HG02870 (cell line): ENCODE measurements around the gene ATAD3C.
"Not testable (repeated sequence)": the region's sequence is repeated elsewhere in the genome, so short reads cannot be mapped to it uniquely, and the experiment has no call there.

ENCODE experiments used
- ATAC-seq: cut with Tn5 transposase; IDR thresholded peaks from one replicate; pipeline ENCODE4 v1.9.1; 2021; ENCODE audit warnings: mild to moderate bottlenecking, moderate library complexity; ENCODE audit not compliant: unreplicated experiment

The ATAD3C gene

DNA sequence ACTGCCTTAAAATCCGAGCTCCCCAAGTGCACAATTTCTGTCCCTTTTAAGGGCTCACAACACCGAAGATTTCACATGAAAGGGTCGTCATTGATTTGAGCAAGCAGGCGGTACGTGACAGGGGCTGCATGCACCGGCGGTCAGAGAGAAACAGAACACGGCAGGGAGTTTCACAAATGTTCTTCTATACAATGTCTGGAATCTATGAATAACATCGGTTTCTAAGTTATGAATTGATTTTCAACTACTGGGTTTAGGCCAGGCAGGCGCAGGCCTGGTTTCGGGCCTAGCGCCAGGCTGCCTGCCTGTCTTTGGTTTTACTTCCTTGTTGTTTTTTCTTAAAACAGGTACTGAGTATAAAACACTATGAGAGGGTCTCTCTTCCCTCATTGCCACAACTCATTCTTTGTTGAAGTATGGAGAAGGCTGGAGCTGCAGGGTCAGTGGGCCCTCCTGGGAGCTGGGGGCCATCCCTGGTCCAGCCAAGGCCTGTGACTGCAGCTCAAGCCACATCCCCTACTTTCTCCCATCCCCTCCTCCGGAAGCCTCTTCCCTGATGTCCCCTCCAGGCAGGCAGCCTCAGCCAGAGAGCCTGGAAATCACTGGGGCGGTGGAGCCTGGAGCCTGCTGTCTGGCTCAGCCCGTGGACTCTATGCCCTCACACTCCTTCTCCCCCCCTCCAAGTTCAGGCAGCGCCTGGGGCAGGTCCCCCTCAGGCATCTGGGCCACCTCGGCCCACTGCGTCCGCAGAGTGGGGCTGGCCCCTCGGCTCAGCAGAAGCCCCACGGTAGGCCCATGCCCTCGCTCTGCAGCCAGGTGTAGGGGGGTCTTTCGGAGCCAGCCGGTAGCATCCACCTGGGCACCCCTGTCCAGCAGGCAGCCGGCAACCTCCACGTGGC, 30.8 kb upstream of the ATAD3C start:
- no peak for ATAC-seq

- no peak for ATAC-seq
These were observed 30.1 kb upstream of the ATAD3C start for GRCh38 chr1:1419363-1419812.

DNA sequence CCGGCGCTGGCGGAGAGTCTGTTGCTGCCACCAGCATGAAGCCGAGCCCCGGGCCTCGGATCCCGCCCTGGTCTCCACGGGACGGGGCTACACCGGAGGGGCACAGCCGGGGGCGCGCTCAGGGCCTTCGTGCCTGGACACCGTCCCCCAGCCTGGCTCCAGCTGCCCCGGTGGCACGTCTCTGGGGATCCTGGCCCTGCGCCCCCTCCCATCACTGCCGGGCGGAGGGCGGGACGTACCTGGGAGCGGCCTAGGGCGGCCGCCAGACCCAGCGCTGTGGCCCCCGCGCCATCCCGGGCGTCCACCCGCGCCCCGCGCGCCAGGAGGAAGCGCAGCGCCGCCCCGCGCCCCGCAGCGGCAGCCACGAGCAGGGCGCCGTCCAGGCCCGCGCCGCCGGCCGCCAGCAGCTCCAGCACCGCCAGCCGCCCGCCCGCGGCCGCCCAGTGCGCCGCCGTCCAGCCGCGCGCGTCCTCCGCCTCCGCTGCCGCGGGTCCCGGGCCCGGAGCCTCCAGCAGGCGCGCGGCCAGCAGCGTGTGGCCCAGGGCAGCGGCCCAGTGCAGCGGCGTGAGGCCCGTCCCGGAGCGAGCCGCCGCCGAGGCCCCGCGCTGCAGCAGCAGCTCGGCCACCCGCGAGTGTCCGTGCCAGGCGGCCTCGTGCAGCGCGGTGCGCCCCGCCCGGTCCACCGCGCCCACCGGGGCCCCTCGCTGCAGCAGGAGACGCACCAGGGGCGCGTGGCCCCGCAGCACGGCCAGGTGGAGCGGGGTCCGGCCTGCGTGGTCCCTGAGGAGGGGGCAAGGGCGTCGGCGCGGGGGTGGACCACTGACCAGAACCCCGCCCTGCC, 29.5 kb upstream of the ATAD3C start:
- ATAC-seq, result no peak

GRCh38 chr1:1420654-1421141, 28.8 kb upstream of the ATAD3C start:
- no peak for ATAC-seq

GRCh38 chr1:1421147-1421906, 28.2 kb upstream of the ATAD3C start, which contains the start of gene ANKRD65:
Gene ANKRD65, minus strand, starts transcription at chr1:1421276. Its CDS starts 271 bp downstream, at chr1:1421005.
- no peak for ATAC-seq

DNA sequence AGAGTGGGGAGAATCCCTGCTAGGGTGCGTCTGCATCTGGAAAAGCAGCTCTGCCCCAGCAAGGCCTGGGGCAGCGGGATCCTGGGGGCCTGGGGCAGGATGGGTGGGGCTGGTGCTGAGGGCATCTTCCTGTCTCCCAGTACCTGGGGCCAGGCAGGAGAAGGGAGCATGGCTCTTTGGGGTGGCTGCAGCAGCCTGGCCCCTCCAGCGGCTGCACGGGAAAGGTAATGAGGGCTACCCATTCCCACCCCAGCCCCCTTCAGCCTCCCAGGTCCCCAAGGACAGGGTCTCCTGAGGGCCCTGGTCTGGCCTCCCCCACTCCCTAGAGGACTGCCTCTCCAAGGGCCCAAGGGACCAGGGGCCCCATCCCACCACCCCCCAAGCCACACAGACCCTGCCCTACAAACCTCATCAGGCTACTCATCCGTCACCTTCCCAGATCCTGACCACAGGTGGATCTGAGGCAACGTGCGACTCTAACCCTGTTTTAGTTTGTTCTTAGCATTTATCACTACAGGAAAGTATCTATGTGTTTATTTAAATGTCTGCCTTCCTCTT, 27.5 kb upstream of the ATAD3C start:
- no peak for ATAC-seq

DNA sequence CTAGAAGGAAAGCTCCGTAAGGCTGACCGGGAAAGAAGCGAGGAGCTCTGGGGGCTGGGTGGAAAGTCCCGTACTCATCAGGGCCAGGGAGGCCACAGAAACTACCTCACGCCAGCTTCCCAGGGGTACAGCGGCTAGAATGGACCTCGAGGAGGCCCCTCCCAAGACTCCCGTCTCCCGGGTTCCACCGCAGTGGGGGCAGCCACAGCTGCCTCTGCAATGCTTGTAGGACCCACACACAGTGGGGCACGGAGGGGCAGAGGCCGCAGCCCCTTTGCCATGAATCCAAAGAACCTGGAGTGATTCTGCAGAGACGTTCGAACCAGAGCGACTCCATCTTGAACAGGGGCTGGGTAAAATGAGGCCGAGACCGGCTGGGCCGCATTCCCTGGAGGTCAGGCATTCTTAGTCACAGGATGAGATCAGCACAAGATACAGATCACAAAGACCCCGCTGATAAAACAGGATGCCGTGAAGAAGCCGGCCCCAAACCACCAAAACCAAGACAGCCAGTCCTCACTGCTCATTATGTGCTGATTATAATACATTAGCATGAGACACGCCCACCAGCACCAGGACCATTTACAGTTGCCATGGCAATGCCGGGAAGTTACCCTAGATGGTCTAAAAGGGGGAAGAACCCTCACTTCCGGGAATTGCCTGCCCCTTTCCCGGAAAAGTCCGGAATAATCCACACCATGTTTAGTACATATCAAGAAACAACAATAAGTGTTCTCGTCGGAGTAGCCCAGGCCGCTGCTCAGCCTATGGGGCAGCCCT, 26.8 kb upstream of the ATAD3C start:
- no peak for ATAC-seq

DNA sequence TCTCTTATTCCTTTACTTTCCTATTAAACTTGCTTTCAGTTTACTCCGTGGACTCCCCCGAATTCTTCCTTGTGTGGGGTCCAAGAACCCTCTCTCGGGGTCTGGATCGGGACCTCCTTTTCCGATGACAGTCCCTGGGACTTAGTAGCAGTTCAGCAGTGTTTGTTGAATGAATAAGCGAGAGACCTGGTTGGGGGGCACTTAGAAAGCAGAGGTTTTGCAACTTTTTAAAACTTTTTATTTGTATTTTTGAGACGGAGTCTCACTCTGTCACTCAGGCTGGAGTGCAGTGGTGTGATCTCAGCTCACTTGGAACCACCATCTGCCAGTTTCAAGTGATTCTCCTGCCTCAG, 26.3 kb upstream of the ATAD3C start:
- no peak for ATAC-seq

DNA sequence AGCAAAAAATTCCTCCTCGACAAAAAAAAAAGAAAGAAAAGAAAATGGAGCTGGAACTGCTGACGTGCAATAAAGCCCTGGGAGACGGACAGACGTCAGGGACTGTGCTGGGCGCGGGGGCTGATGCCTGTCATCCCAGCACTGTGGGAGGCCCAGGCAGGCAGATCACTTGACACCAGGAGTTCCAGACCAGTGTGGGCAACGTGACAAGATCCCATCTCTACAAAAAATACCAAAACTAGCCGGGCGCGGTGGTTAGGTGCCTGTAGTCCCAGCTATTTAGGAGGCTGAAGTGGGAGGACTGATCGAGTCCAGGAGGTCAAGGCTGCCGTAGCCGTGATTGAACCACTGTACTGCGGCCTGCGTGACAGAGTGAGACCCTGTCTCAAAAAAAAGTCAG, 24.8 kb upstream of the ATAD3C start:
- no peak for ATAC-seq

GRCh38 chr1:1425426-1425752, 24.1 kb upstream of the ATAD3C start:
- ATAC-seq, result no peak

DNA sequence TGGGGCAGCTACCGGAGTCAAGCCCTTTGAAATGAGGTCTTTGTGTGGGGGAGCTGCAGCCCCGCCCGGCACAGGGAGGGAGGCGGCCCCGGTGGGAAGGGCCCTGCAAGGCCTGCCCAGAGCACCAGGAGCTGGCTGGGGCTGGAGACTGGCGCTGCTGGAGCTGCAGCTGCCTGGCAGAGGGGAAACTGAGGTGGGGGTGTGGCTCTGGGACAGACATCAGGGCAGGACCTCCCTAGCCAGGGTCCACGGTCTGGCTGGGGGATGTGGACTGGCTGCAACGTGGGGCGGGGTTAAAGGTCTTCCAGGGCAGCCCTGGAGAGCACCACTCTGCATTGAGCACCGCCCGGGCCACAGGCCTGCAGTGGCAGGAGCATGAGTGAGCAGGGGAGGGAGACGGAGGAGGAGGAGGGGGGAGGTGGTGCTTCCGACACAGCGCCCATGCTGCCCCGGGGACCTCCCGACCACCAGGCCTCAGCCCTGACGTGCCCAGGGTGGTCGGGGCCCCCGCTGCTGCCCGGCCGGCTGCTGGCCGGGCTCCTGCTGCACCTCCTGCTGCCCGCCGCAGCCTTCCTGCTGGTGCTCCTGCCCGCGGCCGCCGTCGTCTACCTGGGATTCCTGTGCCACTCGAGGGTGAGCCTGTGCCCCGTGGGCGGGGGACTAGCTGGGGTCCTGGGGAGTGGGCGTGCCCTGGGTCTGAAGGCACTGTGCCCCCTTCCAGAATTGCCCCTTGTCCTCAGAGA, 23.6 kb upstream of the ATAD3C start:
- no peak for ATAC-seq

GRCh38 chr1:1426496-1427105, 22.9 kb upstream of the ATAD3C start:
- no peak for ATAC-seq

DNA sequence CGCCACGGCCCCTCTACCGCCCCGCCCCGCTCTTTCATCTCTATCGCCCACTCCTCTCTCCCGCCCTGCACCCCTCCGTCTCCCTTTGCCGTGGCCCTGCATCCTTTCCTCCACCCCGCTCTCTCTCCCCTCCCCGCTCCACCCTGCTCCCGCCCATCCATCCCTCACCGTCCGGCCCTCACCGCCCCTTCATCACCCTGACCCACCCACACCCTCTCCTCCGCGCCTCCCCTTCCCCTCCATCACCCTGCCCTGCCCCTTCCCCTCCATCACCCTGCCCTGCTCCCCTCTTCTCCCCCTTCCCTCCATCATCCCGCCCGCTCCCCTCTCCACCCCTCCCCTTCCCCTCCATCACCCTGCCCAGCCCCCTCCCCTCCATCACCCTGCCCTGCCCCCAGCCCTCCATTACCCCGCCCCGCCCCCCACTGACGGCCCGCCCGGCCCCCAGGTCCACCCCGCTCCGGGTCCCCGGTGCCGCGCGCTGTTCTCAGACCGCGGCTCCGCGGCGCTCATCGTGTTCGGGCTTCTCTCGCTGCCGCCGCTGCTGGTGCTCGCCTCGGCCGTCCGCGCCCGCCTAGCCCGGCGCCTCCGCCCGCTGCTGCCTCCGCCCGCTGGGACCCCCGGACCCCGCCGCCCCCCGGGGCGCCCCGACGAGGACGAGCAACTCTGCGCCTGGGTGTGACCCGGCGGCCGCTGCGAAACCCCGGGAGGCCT, 22.2 kb upstream of the ATAD3C start:
- no peak for ATAC-seq

GRCh38 chr1:1427820-1428148, 21.7 kb upstream of the ATAD3C start:
- ATAC-seq, result no peak

DNA sequence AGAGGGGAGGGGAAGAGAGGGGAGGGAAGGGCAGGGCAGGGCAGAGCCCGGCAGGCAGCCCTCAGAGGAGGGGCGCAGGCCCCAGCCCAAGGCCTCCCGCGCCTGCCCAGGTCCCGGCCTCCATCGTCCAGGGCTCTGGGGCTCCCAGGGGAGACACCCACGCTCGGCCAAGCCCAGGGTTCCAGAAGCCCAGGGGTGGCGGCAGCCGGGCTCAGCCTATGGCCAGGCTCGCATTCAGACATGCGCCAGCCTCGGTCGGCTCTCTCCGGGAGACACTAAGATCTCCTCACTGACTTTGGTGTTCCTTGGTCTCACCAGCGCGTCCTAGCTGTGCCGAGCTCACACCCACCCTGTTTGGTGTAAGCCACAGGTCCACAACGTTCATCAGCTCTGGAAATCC, 21.3 kb upstream of the ATAD3C start:
- ATAC-seq, result no peak

DNA sequence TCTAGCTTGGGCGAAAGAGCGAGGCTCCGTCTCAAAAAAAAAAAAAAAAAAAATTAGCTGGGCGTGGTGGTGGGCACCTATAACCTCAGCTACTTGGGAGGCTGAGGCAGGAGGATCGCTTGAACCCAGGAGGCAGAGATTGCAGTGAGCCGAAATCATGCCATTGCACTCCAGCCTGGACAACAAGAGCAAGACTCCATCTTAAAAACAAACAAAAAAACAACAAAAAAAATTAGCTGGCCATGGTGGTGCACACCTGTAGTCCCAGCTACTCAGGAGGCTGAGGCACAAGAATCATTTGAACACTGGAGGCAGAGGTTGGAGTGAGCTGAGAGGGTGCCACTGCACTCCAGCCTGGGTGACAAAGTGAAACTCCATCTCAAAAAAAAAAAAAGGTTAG, 20.5 kb upstream of the ATAD3C start:
- ATAC-seq, result not testable (repeated sequence)

- no peak for ATAC-seq
These were observed 19.8 kb upstream of the ATAD3C start for GRCh38 chr1:1429671-1430073.
